CD4-positive, alpha-beta T cell (primary cell): Measurements from ENCODE around the gene PIK3C2G. TPM values are rescaled to one million over a fixed set of nuclear protein-coding genes. Genes with fewer than 3 reads are reported as not detected.

Source experiments
- ATAC-seq: fragments of 200-7000 bp; cut with Tn5 transposase; one replicate; pipeline ENCODE4 v1.10.0; 2022; ENCODE audit warnings: mild to moderate bottlenecking; ENCODE audit not compliant: poor library complexity
- CTCF ChIA-PET: fragments of 350-600 bp; sonication (Branson Sonifier 250); formaldehyde crosslinking; loops from one replicate; lab custom pipeline; 2021; ENCODE audit warnings: antibody characterized with exemption, inconsistent platforms; lab: Charles Lee
- POLR2A ChIA-PET: fragments of 350-600 bp; sonication (Branson Sonifier 250); formaldehyde crosslinking; loops from one replicate; lab custom pipeline; 2021; ENCODE audit warnings: antibody characterized with exemption, inconsistent platforms; lab: Charles Lee
- DNase-seq, 14 experiments: peaks; one replicate each; pipeline ENCODE4 v3.0.0-alpha.2; 2013 to 2020; ENCODE audit warnings: mixed read lengths in 2 of 14
- H3K27ac ChIP-seq, 2 donors: one replicate each; pipeline versions ENCODE4 v1.5.1 to v1.7.0; 2013; ENCODE audit warnings: low read length in 2 of 2, low read depth in 1 of 2, mild to moderate bottlenecking in 1 of 2
- H3K27me3 ChIP-seq, 2 experiments: 1 replicate in 1 of 2; 2 replicates in 1 of 2; pipeline versions ENCODE4 v1.6.1 to v1.7.0; 2013; ENCODE audit warnings: low read length in 2 of 2, control low read depth in 1 of 2, mild to moderate bottlenecking in 1 of 2, moderate library complexity in 1 of 2; ENCODE audit not compliant: insufficient read depth in 2 of 2, control insufficient read depth in 1 of 2
- H3K36me3 ChIP-seq: one replicate; pipeline ENCODE4 v1.6.1; 2013; ENCODE audit warnings: low read length, control low read depth; ENCODE audit not compliant: insufficient read depth
- H3K4me1 ChIP-seq: one replicate; pipeline ENCODE4 v1.6.1; 2013; ENCODE audit warnings: low read length, control low read depth; ENCODE audit not compliant: insufficient read depth
- H3K4me3 ChIP-seq: one replicate; pipeline ENCODE4 v1.5.1; 2013; ENCODE audit warnings: mild to moderate bottlenecking, low read length, moderate library complexity
- H3K9me3 ChIP-seq, 2 experiments: 1 replicate in 1 of 2; 2 replicates in 1 of 2; pipeline versions ENCODE4 v1.6.1 to v1.7.0; 2013; ENCODE audit warnings: low read length in 2 of 2, mild to moderate bottlenecking in 2 of 2, control low read depth in 1 of 2, moderate library complexity in 1 of 2; ENCODE audit not compliant: control insufficient read depth in 1 of 2, insufficient read depth in 1 of 2
- H3K27ac Mint-ChIP-seq: one replicate; pipeline ENCODE4 v1.8.0; 2020; ENCODE audit warnings: mixed read lengths
- H3K27me3 Mint-ChIP-seq: one replicate; pipeline ENCODE4 v1.8.0; 2021; ENCODE audit warnings: mixed read lengths
- H3K36me3 Mint-ChIP-seq: one replicate; pipeline ENCODE4 v1.8.0; 2021; ENCODE audit warnings: low read depth, mixed read lengths
- H3K4me1 Mint-ChIP-seq: one replicate; pipeline ENCODE4 v1.8.0; 2021; ENCODE audit warnings: low read depth, mixed read lengths
- H3K4me3 Mint-ChIP-seq: one replicate; pipeline ENCODE4 v1.8.0; 2020; ENCODE audit warnings: mild to moderate bottlenecking, mixed read lengths
- H3K9me3 Mint-ChIP-seq: one replicate; pipeline ENCODE4 v1.8.0; 2020; ENCODE audit warnings: mixed read lengths
- CTCF ChIP-seq: fragments of 200-600 bp; IDR thresholded peaks from one replicate; pipeline ENCODE4 v1.8.0; 2022; ENCODE audit warnings: antibody characterized with exemption, mild to moderate bottlenecking
- intact Hi-C, 2 experiments: fragments of 100-400 bp; cut with DNase I in 1 of 2; cut with micrococcal nuclease in 1 of 2; formaldehyde crosslinking; loops; one replicate each; pipeline versions ENCODE4 v1.15.1 to v1.9.0; 2023 to 2025; cut with DNase I, micrococcal nuclease
- total RNA-seq, 174 experiments: library from RNA in 2 of 174; stranded (reverse) in 2 of 174; gene quantifications; one replicate each; pipeline ENCODE4 v1.2.3 and lab custom pipeline; 2021 to 2026

Gene PIK3C2G
- total RNA-seq, 2 experiments from 2014 or later = not detected

GRCh38 chr12:18653465-18653864, 392.1 kb downstream of the PIK3C2G start:
- H3K4me3 ChIP-seq = no peak overlapping the region
- ATAC-seq = no peak
- intact Hi-C loops = no loop called here
- no peaks in the 10 kb centered on the region for H3K4me1 Mint-ChIP-seq
- TF ChIP-seq CTCF = no peak
- DNase-seq = no peak
- no peaks in the 10 kb centered on the region for H3K27me3 Mint-ChIP-seq
- no peak overlapping the region for H3K27ac ChIP-seq
- H3K27ac Mint-ChIP-seq = no peak overlapping the region
- peaks cover 6% of the 10 kb centered on the region for H3K9me3 Mint-ChIP-seq
- no peaks in the 10 kb centered on the region for H3K4me1 ChIP-seq
- ChIA-PET POLR2A (no interaction called here), CTCF (interaction anchor here (0.7 kb wide), 1 partner anchor 499 kb away, joined by 3 read pairs; no protein-coding TSS in a partner anchor)
- no peaks in the 10 kb centered on the region for H3K36me3 Mint-ChIP-seq
- no peaks in the 10 kb centered on the region for H3K27me3 ChIP-seq
- no peaks in the 10 kb centered on the region for H3K36me3 ChIP-seq
- no peak overlapping the region for H3K4me3 Mint-ChIP-seq
- peaks cover 5 to 7% of the 10 kb centered on the region in 2 experiments for H3K9me3 ChIP-seq

GRCh38 chr12:18655351-18655750, 394.0 kb downstream of the PIK3C2G start:
- Histone ChIP-seq H3K36me3 (no peaks in the 10 kb centered on the region), H3K4me1 (no peaks in the 10 kb centered on the region), H3K27me3 (no peaks in the 10 kb centered on the region), H3K27ac (no peak overlapping the region), H3K4me3 (no peak overlapping the region), H3K9me3 (peaks cover 5 to 7% of the 10 kb centered on the region in 2 experiments)
- Mint-ChIP-seq H3K9me3 (peaks cover 8% of the 10 kb centered on the region), H3K4me1 (no peaks in the 10 kb centered on the region), H3K27ac (no peak overlapping the region), H3K27me3 (no peaks in the 10 kb centered on the region), H3K4me3 (no peak overlapping the region), H3K36me3 (no peaks in the 10 kb centered on the region)
- intact Hi-C loops = no loop called here
- ATAC-seq = no peak
- CTCF ChIA-PET = interaction anchor here (0.6 kb wide), 1 partner anchor 16 kb away, joined by 3 read pairs; no protein-coding TSS in a partner anchor
- DNase-seq = no peak
- POLR2A ChIA-PET = no interaction called here
- no peak for TF ChIP-seq CTCF

- intact Hi-C loops = no loop called here
- Histone ChIP-seq H3K27me3 (no peaks in the 10 kb centered on the region), H3K4me3 (no peak overlapping the region), H3K4me1 (no peaks in the 10 kb centered on the region), H3K9me3 (peaks cover 5 to 7% of the 10 kb centered on the region in 2 experiments), H3K36me3 (no peaks in the 10 kb centered on the region), H3K27ac (no peak overlapping the region)
- POLR2A ChIA-PET = no interaction called here
- Mint-ChIP-seq H3K36me3 (no peaks in the 10 kb centered on the region), H3K4me3 (no peak overlapping the region), H3K9me3 (peaks cover 18% of the 10 kb centered on the region), H3K4me1 (no peaks in the 10 kb centered on the region), H3K27ac (no peak overlapping the region), H3K27me3 (no peaks in the 10 kb centered on the region)
- CTCF ChIA-PET = no interaction called here
- ATAC-seq (no peak), DNase-seq (no peak)
- no peak for TF ChIP-seq CTCF
These were observed 396.9 kb downstream of the PIK3C2G start for GRCh38 chr12:18658179-18658578.
